ENCODE results near the gene KCNB1. TPM values are rescaled to one million over a fixed set of nuclear protein-coding genes. Genes with fewer than 3 reads are reported as not detected.
A peak's percentile ranks its signal among the peaks of the same experiment; 100 is the strongest.

KCNB1 gene
- polyA plus RNA-seq, 1 donor, result 2.4 TPM

DNA sequence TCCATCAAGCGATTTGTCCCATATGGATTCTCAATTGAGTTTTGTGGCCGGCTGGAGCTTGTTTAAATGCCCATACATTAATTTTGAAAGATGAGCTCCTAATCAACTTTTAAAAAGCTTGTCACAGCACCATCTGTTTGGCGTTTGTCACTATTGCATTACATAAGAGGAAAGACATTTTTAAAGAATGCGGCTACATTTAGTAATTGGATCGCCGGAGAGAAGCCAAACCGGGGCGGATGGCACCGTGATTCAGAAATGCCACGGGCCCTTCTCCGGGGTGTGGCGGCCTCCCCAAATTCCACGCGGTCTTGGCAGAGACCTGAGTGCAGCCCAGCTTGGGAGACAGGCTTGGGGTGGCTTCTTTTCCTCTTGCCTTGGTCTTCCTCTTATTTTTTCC lies 136.9 kb downstream of the KCNB1 start:
- Histone ChIP-seq H3K27ac (ENCODE audit: low read length) (peak overlapping the region; percentile 30), H3K4me3 (ENCODE audit: low read length) (no peak overlapping the region), H3K36me3 (ENCODE audit: control insufficient read depth, insufficient read depth, low read length) (no peaks in the 10 kb centered on the region), H3K9me3 (ENCODE audit: control insufficient read depth, low read depth, low read length) (no peaks in the 10 kb centered on the region), H3K27me3 (ENCODE audit: control insufficient read depth, insufficient read depth, low read length) (peaks cover 19% of the 10 kb centered on the region), H3K4me1 (ENCODE audit: control insufficient read depth, insufficient read depth, low read length) (no peaks in the 10 kb centered on the region)
- DNase-seq, result peak in 1 of 2 donors; percentile 14
- 100% methylated on average over 1 of the region's 14 CpGs for WGBS (ENCODE audit: insufficient coverage, low lambda C conversion rate)

DNA sequence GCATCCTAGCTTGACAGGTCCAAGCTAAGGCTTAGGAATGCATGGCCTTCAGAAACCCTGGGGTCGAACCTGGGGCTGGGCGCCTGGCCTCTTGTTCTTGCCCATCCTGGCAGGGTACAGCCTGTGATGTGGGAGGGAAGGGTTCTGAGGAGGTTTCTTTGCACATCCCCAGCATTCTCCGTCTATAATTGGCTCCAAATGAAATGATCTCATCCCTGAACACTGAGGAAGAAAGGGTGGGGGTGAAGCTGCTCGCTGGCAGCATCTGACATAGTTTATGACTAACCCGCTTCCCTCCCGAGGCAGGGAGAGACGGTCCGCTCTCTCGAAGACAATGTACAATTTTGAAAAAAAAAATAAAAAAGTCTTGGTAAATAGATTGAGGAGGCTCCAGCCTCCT lies 137.5 kb downstream of the KCNB1 start:
- peak; percentile 48 to 56 for DNase-seq

DNA sequence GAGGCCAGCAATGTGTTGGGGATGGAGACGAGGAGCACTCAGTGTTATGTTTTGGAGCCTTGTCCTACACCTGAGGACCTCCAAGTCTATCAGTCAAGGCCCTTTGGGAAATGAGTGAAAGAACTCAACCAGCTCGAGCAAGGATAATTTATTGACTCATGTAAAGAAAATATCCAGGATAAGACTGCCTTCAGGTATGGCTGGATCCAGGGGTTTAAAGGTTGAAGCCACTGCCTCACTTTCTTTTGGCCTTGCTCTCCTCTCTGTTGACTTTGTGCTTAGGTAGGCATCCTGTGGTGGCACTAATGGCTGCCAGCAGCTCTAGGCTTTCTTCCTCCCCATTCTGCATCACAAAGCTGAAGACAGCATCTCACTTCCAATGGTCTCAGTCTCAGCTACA lies 138.3 kb downstream of the KCNB1 start:
- Histone ChIP-seq H3K36me3 (ENCODE audit: control insufficient read depth, insufficient read depth, low read length) (no peaks in the 10 kb centered on the region), H3K4me3 (ENCODE audit: low read length) (no peak overlapping the region), H3K27me3 (ENCODE audit: control insufficient read depth, insufficient read depth, low read length) (peaks cover 14% of the 10 kb centered on the region), H3K27ac (ENCODE audit: low read length) (no peak overlapping the region), H3K9me3 (ENCODE audit: control insufficient read depth, low read depth, low read length) (no peaks in the 10 kb centered on the region), H3K4me1 (ENCODE audit: control insufficient read depth, insufficient read depth, low read length) (no peaks in the 10 kb centered on the region)
- no CpG with 5 or more reads among the region's 2 CpGs for WGBS (ENCODE audit: insufficient coverage, low lambda C conversion rate)
- no peak for DNase-seq

More for the DNA sequence above, 137.5 kb downstream of the KCNB1 start:
- peak overlapping the region; percentile 38 for H3K27ac ChIP-seq (ENCODE audit: low read length)
- WGBS (ENCODE audit: insufficient coverage, low lambda C conversion rate), result no CpG with 5 or more reads among the region's 9 CpGs
- no peaks in the 10 kb centered on the region for H3K36me3 ChIP-seq (ENCODE audit: control insufficient read depth, insufficient read depth, low read length)
- no peaks in the 10 kb centered on the region for H3K4me1 ChIP-seq (ENCODE audit: control insufficient read depth, insufficient read depth, low read length)
- no peaks in the 10 kb centered on the region for H3K9me3 ChIP-seq (ENCODE audit: control insufficient read depth, low read depth, low read length)
- no peak overlapping the region for H3K4me3 ChIP-seq (ENCODE audit: low read length)
- peaks cover 15% of the 10 kb centered on the region for H3K27me3 ChIP-seq (ENCODE audit: control insufficient read depth, insufficient read depth, low read length)

DNA sequence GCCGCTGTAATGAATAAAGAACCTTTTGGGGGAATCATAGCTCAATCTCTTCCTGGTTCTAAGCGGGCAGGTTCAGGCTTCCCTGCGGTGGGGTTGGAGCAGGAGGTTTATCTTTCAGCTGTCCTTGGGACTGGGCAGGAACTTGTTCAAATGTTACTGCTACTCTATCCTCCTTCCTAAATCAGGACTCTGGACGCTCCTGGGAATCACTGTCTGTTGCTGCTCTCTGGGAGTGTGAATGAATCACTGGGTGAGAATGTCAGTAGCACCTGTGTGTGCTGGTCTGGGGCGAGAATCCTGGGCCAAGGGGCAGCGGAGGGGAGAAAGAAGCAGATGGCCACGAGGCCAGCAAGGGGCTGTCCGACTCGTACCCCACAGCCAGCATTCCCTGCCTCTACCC lies 139.2 kb downstream of the KCNB1 start:
- DNase-seq, result no peak
- no CpG with 5 or more reads among the region's 9 CpGs for WGBS (ENCODE audit: insufficient coverage, low lambda C conversion rate)
- H3K4me1 ChIP-seq (ENCODE audit: control insufficient read depth, insufficient read depth, low read length), result no peaks in the 10 kb centered on the region
- H3K27me3 ChIP-seq (ENCODE audit: control insufficient read depth, insufficient read depth, low read length), result peaks cover 14% of the 10 kb centered on the region
- no peaks in the 10 kb centered on the region for H3K36me3 ChIP-seq (ENCODE audit: control insufficient read depth, insufficient read depth, low read length)
- no peak overlapping the region for H3K27ac ChIP-seq (ENCODE audit: low read length)
- H3K9me3 ChIP-seq (ENCODE audit: control insufficient read depth, low read depth, low read length), result no peaks in the 10 kb centered on the region
- no peak overlapping the region for H3K4me3 ChIP-seq (ENCODE audit: low read length)

DNA sequence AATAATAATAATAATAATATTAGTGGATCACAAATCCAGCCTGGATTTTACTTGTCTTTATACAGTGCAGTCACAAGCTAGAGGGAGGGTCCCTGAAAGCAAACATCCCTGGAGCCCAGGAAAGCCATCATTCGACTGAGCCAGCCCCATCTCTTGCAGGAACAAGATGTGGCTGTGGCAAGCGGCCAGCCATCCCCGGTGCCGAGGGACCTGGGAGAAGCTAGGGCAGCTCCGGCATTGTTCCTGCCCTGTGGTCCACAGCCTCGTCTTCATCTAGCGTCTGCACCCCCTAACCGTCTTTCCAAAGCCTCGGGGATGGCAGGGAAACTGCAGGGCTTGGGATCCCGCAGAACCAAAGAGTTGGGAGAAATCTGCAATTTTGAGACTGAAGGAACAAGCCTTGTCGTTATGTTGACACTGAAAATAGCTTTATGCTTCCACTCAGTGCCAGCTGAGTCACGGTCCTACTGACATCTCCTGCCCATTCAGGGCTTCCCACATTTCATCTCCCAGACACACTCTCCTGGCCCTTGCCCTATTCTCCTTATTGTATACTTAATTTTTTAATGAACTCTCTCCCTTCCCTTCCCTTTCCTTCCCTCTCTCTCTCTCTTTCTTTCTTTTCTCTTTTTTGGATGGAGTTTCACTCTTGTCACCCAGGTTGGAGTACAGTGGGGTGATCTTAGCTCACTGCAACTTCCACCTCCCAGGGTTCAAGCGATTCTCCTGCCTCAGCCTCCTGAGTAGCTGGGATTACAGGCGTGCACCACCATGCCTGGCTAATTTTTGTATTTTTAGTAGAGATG lies 142.1 kb downstream of the KCNB1 start:
- 91% methylated on average over 3 of the region's 14 CpGs for WGBS (ENCODE audit: insufficient coverage, low lambda C conversion rate)
- Histone ChIP-seq H3K9me3 (ENCODE audit: control insufficient read depth, low read depth, low read length) (no peaks in the 10 kb centered on the region), H3K27ac (ENCODE audit: low read length) (no peak overlapping the region), H3K4me3 (ENCODE audit: low read length) (no peak overlapping the region), H3K27me3 (ENCODE audit: control insufficient read depth, insufficient read depth, low read length) (peaks cover 14% of the 10 kb centered on the region), H3K4me1 (ENCODE audit: control insufficient read depth, insufficient read depth, low read length) (no peaks in the 10 kb centered on the region), H3K36me3 (ENCODE audit: control insufficient read depth, insufficient read depth, low read length) (no peaks in the 10 kb centered on the region)
- no peak for DNase-seq

DNA sequence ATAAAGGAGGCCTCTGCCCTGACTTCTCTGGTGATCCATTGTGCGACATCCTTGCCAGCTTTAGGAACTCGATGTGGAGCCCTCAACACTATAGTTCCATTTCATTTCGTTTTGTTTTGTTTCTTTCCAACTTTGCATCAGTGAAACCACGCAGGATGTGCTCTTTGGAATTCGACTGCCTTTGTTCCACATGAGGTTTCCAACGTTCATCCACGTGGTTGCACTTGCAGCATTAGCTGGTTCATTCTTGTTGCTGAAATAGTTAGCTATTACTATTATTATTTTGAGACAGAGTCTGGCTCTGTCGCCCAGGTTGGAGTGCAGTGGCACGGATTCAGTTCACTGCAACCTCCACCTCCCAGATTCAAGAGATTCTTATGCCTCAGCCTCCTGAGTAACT lies 143.3 kb downstream of the KCNB1 start:
- no peaks in the 10 kb centered on the region for H3K9me3 ChIP-seq (ENCODE audit: control insufficient read depth, low read depth, low read length)
- 76% methylated on average over 3 of the region's 9 CpGs for WGBS (ENCODE audit: insufficient coverage, low lambda C conversion rate)

DNA sequence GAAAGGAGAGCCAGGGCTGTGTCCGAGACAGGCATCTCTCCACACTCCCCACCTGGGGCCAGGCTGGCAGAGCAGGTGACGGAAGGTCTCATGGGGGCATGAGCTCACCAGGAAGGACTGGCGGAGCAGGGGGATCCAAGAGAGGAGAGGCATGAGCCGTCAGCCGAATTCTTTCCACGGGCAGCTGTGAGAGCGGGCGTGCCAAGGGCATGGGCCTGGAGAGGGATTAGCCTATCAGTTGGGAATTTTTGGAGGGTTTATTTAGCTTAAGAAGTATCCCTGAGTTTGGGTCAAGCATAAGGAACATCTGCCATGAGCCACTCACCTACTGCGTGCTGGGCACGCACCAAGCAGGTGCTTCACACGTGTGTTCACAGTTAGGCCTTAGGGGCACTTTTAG lies 144.4 kb downstream of the KCNB1 start:
- H3K9me3 ChIP-seq (ENCODE audit: control insufficient read depth, low read depth, low read length), result no peaks in the 10 kb centered on the region
- no peaks in the 10 kb centered on the region for H3K27me3 ChIP-seq (ENCODE audit: control insufficient read depth, insufficient read depth, low read length)
- H3K27ac ChIP-seq (ENCODE audit: low read length), result no peak overlapping the region
- H3K4me3 ChIP-seq (ENCODE audit: low read length), result no peak overlapping the region
- no peaks in the 10 kb centered on the region for H3K4me1 ChIP-seq (ENCODE audit: control insufficient read depth, insufficient read depth, low read length)
- H3K36me3 ChIP-seq (ENCODE audit: control insufficient read depth, insufficient read depth, low read length), result no peaks in the 10 kb centered on the region
- 100% methylated on average over 3 of the region's 11 CpGs for WGBS (ENCODE audit: insufficient coverage, low lambda C conversion rate)
- DNase-seq, result no peak

More for the DNA sequence above, 143.3 kb downstream of the KCNB1 start:
- Histone ChIP-seq H3K4me3 (ENCODE audit: low read length) (no peak overlapping the region), H3K4me1 (ENCODE audit: control insufficient read depth, insufficient read depth, low read length) (no peaks in the 10 kb centered on the region), H3K27me3 (ENCODE audit: control insufficient read depth, insufficient read depth, low read length) (peaks cover 7% of the 10 kb centered on the region), H3K27ac (ENCODE audit: low read length) (no peak overlapping the region), H3K36me3 (ENCODE audit: control insufficient read depth, insufficient read depth, low read length) (no peaks in the 10 kb centered on the region)
- no peak for DNase-seq

DNA sequence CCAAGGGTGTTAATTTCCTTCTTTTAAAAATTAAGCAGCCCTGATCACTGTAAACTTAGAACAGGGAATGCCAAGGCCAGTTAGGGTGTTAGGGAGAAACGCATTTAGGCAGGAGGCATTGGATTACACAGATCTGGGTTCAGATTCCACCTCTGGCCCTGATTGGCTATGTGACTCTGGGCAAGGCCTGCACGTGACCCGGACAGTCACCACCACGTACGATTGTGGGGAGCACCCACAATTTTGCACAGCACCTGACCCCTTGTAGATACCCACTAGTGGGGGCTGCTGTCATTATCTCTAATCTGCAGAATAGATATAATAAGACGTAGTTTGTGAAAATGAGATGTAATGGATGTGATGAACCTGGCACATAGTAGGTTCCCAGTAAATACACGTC lies 145.1 kb downstream of the KCNB1 start:
- H3K27ac ChIP-seq (ENCODE audit: low read length), result no peak overlapping the region
- H3K9me3 ChIP-seq (ENCODE audit: control insufficient read depth, low read depth, low read length), result no peaks in the 10 kb centered on the region
- no peak overlapping the region for H3K4me3 ChIP-seq (ENCODE audit: low read length)
- H3K4me1 ChIP-seq (ENCODE audit: control insufficient read depth, insufficient read depth, low read length), result no peaks in the 10 kb centered on the region
- H3K27me3 ChIP-seq (ENCODE audit: control insufficient read depth, insufficient read depth, low read length), result peaks cover 4% of the 10 kb centered on the region
- WGBS (ENCODE audit: insufficient coverage, low lambda C conversion rate), result no CpG with 5 or more reads among the region's 7 CpGs
- DNase-seq, result no peak
- no peaks in the 10 kb centered on the region for H3K36me3 ChIP-seq (ENCODE audit: control insufficient read depth, insufficient read depth, low read length)

DNA sequence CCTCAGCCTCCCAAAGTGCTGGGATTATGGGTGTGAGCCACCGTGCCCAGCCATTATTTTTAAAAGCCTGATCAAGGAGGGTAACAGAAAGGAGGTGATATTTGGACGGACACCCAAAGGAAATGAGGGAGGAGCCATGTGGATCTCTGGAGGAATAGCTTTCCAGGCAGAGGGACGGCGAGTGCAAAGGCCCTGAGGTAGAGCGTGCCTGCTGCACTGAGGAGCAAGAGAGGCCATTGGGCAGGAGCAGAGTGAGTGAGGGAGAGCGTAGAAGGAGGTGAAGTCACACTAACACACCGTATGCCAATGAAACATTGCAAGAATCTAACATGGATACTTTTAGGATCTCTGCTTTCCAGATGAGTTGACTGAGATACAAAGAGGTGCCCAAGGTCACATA lies 145.7 kb downstream of the KCNB1 start:
- peaks cover 4% of the 10 kb centered on the region for H3K27me3 ChIP-seq (ENCODE audit: control insufficient read depth, insufficient read depth, low read length)
- no peaks in the 10 kb centered on the region for H3K36me3 ChIP-seq (ENCODE audit: control insufficient read depth, insufficient read depth, low read length)
- no peak overlapping the region for H3K4me3 ChIP-seq (ENCODE audit: low read length)
- no peaks in the 10 kb centered on the region for H3K9me3 ChIP-seq (ENCODE audit: control insufficient read depth, low read depth, low read length)
- H3K4me1 ChIP-seq (ENCODE audit: control insufficient read depth, insufficient read depth, low read length), result no peaks in the 10 kb centered on the region
- H3K27ac ChIP-seq (ENCODE audit: low read length), result no peak overlapping the region
- no peak for DNase-seq
- WGBS (ENCODE audit: insufficient coverage, low lambda C conversion rate), result no CpG with 5 or more reads among the region's 7 CpGs

DNA sequence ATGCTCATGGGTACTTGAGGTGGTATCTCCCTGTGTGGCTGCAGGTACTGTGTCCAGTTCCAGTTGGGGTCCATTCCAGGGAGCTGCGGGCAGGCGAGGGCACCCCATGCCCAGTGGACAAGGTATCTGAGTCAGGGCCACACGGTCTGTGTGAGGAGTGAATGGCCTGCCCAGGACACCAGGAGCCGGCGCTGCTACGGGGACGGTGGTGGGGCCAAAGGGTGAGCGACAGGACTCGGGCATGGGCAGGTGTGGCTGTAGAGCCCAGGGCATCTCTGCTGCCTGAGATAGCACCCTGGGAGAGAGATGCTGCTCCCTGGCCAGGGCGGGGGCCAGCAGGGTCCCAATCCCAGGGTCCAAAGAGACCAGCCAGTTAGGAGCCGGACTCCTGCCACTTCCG lies 147.0 kb downstream of the KCNB1 start:
- Histone ChIP-seq H3K36me3 (ENCODE audit: control insufficient read depth, insufficient read depth, low read length) (no peaks in the 10 kb centered on the region), H3K27ac (ENCODE audit: low read length) (no peak overlapping the region), H3K27me3 (ENCODE audit: control insufficient read depth, insufficient read depth, low read length) (peaks cover 4% of the 10 kb centered on the region), H3K9me3 (ENCODE audit: control insufficient read depth, low read depth, low read length) (no peaks in the 10 kb centered on the region), H3K4me3 (ENCODE audit: low read length) (no peak overlapping the region), H3K4me1 (ENCODE audit: control insufficient read depth, insufficient read depth, low read length) (no peaks in the 10 kb centered on the region)
- WGBS (ENCODE audit: insufficient coverage, low lambda C conversion rate), result no CpG with 5 or more reads among the region's 12 CpGs
- DNase-seq, result no peak
